Smooth muscle cell (in vitro differentiated cells): ENCODE results near the gene ENPP4. TPM values are rescaled to one million over a fixed set of nuclear protein-coding genes. Genes with fewer than 3 reads are reported as not detected.

Experiments used
- DNase-seq: peaks from one replicate; lab custom pipeline; 2025; ENCODE audit not compliant: unreplicated experiment; lab: John Stamatoyannopoulos, UW
- H2AFZ ChIP-seq: fragments of 200-600 bp; sonication (generic); 2 replicates; pipeline ENCODE4 v1.6.0; 2016; ENCODE audit warnings: antibody characterized with exemption, low read depth, mild to moderate bottlenecking
- H3F3A ChIP-seq: fragments of 200-600 bp; sonication (generic); 2 replicates; pipeline ENCODE4 v1.6.0; 2017; ENCODE audit warnings: antibody characterized with exemption, low read depth
- H3K27ac ChIP-seq: fragments of 200-600 bp; sonication (generic); 2 replicates; pipeline ENCODE4 v1.5.1; 2016; ENCODE audit warnings: low read depth, mild to moderate bottlenecking
- H3K27me3 ChIP-seq: fragments of 200-600 bp; sonication (generic); 2 replicates; pipeline ENCODE4 v1.6.1; 2016; ENCODE audit warnings: low read depth, mild to moderate bottlenecking
- H3K36me3 ChIP-seq: fragments of 200-600 bp; sonication (generic); 2 replicates; pipeline ENCODE4 v1.5.1; 2016; ENCODE audit warnings: low read depth
- H3K4me1 ChIP-seq: fragments of 200-600 bp; sonication (generic); 2 replicates; pipeline ENCODE4 v1.5.1; 2016; ENCODE audit warnings: low read depth
- H3K4me2 ChIP-seq: fragments of 200-600 bp; sonication (generic); 2 replicates; pipeline ENCODE4 v1.6.0; 2016; ENCODE audit warnings: mild to moderate bottlenecking
- H3K4me3 ChIP-seq: fragments of 200-600 bp; sonication (generic); 2 replicates; pipeline ENCODE4 v1.5.1; 2016; ENCODE audit warnings: mild to moderate bottlenecking
- H3K79me2 ChIP-seq: fragments of 200-600 bp; sonication (generic); 2 replicates; pipeline ENCODE4 v1.6.0; 2016; ENCODE audit warnings: low read depth, mild to moderate bottlenecking
- H3K9ac ChIP-seq: fragments of 200-600 bp; sonication (generic); 2 replicates; pipeline ENCODE4 v1.6.0; 2016; ENCODE audit warnings: low read depth
- H3K9me3 ChIP-seq: fragments of 200-600 bp; sonication (generic); replicated peaks from 2 replicates; pipeline ENCODE4 v1.5.1; 2016; ENCODE audit warnings: low read depth
- H4K20me1 ChIP-seq: fragments of 200-600 bp; sonication (generic); 2 replicates; pipeline ENCODE4 v1.6.0; 2016; ENCODE audit warnings: low read depth
- WGBS: methylation state at CpG from one replicate; pipeline ENCODE4 v1.1.7; 2016; ENCODE audit warnings: low lambda C conversion rate; 5-methylcytosine and 5-hydroxymethylcytosine counted together
- polyA plus RNA-seq: library from polyadenylated mRNA; unstranded; fragments of >200 nt; fragmentation: Nextera tagmentation; extraction: Ambion mirVana; gene quantifications from 2 replicates; pipeline ENCODE4 v1.2.1, GENCODE V29; 2016
- total RNA-seq: library from RNA; depleted of rRNA; stranded (reverse); fragments of >200 nt; gene quantifications from 2 replicates; pipeline ENCODE4 v1.2.3, GENCODE V29; 2014
- TF ChIP-seq, protein P1 (sequence below): fragments of 200-600 bp; sonication (generic); IDR thresholded peaks from 2 replicates; pipeline ENCODE4 v1.5.1; 2017; ENCODE audit warnings: borderline replicate concordance, mild to moderate bottlenecking, antibody characterized with exemption; ENCODE audit not compliant: insufficient read depth, poor library complexity, severe bottlenecking

ENPP4 gene
- total and polyA plus RNA-seq, 2 experiments from 2014 or later: 0.31 to 1.6 TPM

GRCh38 chr6:46091080-46091478, 38.7 kb upstream of the ENPP4 start:
- no peak for DNase-seq
- whole genome bisulfite sequencing: 95% methylated on average over 1 of the region's 1 CpG
- H3K27ac ChIP-seq: no peak overlapping the region

DNA sequence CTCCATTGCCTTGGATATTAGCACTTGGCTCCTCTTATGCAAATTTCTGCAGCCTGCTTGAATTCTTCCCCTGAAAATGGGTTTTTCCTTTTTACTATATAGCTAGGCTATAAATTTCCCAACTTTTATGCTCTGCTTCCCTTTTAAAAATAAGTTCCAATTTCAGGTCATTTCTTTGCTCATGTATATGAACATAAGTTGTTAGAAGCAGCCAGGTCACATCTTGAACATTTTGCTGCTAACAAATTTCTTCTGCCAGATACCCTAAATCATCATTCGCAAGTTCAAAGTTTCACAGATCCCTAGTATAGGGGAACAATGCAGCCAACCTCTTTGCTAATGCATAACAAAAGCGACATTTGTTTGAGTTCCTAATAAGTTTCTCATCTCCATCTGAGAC, 34.5 kb upstream of the ENPP4 start:
- Histone ChIP-seq H3K36me3 (no peaks in the 10 kb centered on the region), H3K27ac (no peak overlapping the region), H3K9me3 (peaks cover 5% of the 10 kb centered on the region), H3K4me2 (no peak overlapping the region), H3K79me2 (no peaks in the 10 kb centered on the region), H3F3A (no peaks in the 10 kb centered on the region), H3K4me3 (no peak overlapping the region), H3K9ac (no peak overlapping the region), H4K20me1 (no peaks in the 10 kb centered on the region), H2AFZ (no peak overlapping the region), H3K4me1 (no peaks in the 10 kb centered on the region), H3K27me3 (no peaks in the 10 kb centered on the region)
- 98% methylated on average over 2 of the region's 2 CpGs for WGBS
- DNase-seq: no peak
- TF ChIP-seq, protein P1, sequence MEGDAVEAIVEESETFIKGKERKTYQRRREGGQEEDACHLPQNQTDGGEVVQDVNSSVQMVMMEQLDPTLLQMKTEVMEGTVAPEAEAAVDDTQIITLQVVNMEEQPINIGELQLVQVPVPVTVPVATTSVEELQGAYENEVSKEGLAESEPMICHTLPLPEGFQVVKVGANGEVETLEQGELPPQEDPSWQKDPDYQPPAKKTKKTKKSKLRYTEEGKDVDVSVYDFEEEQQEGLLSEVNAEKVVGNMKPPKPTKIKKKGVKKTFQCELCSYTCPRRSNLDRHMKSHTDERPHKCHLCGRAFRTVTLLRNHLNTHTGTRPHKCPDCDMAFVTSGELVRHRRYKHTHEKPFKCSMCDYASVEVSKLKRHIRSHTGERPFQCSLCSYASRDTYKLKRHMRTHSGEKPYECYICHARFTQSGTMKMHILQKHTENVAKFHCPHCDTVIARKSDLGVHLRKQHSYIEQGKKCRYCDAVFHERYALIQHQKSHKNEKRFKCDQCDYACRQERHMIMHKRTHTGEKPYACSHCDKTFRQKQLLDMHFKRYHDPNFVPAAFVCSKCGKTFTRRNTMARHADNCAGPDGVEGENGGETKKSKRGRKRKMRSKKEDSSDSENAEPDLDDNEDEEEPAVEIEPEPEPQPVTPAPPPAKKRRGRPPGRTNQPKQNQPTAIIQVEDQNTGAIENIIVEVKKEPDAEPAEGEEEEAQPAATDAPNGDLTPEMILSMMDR: no peak

More at GRCh38 chr6:46091080-46091478, 38.7 kb upstream of the ENPP4 start:
- no peaks in the 10 kb centered on the region for H3K4me1 ChIP-seq
- no peaks in the 10 kb centered on the region for H4K20me1 ChIP-seq
- peaks cover 5% of the 10 kb centered on the region for H3K9me3 ChIP-seq
- H3K79me2 ChIP-seq: no peaks in the 10 kb centered on the region
- H3K27me3 ChIP-seq: peaks cover 5% of the 10 kb centered on the region
- no peaks in the 10 kb centered on the region for H3K36me3 ChIP-seq
- H3K4me2 ChIP-seq: no peak overlapping the region
- no peak overlapping the region for H3K4me3 ChIP-seq
- TF ChIP-seq, protein P1: no peak
- H3K9ac ChIP-seq: no peak overlapping the region
- no peaks in the 10 kb centered on the region for H3F3A ChIP-seq
- H2AFZ ChIP-seq: no peak overlapping the region

- Histone ChIP-seq H2AFZ (no peak overlapping the region), H3K79me2 (no peaks in the 10 kb centered on the region), H3K4me2 (no peak overlapping the region), H3K9me3 (peaks cover 5% of the 10 kb centered on the region), H3K9ac (no peak overlapping the region), H4K20me1 (no peaks in the 10 kb centered on the region), H3K4me3 (no peak overlapping the region), H3K27ac (no peak overlapping the region), H3F3A (no peaks in the 10 kb centered on the region), H3K36me3 (no peaks in the 10 kb centered on the region), H3K27me3 (no peaks in the 10 kb centered on the region), H3K4me1 (no peaks in the 10 kb centered on the region)
- DNase-seq: no peak
- TF ChIP-seq, protein P1: no peak
These were observed 32.4 kb upstream of the ENPP4 start for GRCh38 chr6:46097366-46097765.

- no peak overlapping the region for H2AFZ ChIP-seq
- WGBS: 88% methylated on average over 4 of the region's 4 CpGs
- no peaks in the 10 kb centered on the region for H3K27me3 ChIP-seq
- H3K4me1 ChIP-seq: no peaks in the 10 kb centered on the region
- H3K9me3 ChIP-seq: peaks cover 5% of the 10 kb centered on the region
- no peak overlapping the region for H3K4me2 ChIP-seq
- no peak overlapping the region for H3K4me3 ChIP-seq
- no peaks in the 10 kb centered on the region for H3K79me2 ChIP-seq
- H3K9ac ChIP-seq: no peak overlapping the region
- no peak for DNase-seq
- TF ChIP-seq, protein P1: no peak
- no peaks in the 10 kb centered on the region for H3K36me3 ChIP-seq
- H3K27ac ChIP-seq: no peak overlapping the region
- no peaks in the 10 kb centered on the region for H3F3A ChIP-seq
- H4K20me1 ChIP-seq: no peaks in the 10 kb centered on the region
These were observed 31.1 kb upstream of the ENPP4 start for GRCh38 chr6:46098678-46099077.
